Urothelium cell line (cell line): ENCODE measurements around the gene DPEP3.

Experiments
- DNase-seq: peaks from one replicate; pipeline ENCODE4 v3.0.0; 2011; ENCODE audit warnings: low spot score, mixed read lengths
- FAIRE-seq: peaks from 2 replicates; lab custom pipeline; 2011; peaks lifted over from hg19 to GRCh38; lab: Jason Lieb, UNC

DPEP3 gene

GRCh38 chr16:67933805-67934204, 46.5 kb downstream of the DPEP3 start:
- DNase-seq: no peak
- FAIRE-seq: no peak

DNA sequence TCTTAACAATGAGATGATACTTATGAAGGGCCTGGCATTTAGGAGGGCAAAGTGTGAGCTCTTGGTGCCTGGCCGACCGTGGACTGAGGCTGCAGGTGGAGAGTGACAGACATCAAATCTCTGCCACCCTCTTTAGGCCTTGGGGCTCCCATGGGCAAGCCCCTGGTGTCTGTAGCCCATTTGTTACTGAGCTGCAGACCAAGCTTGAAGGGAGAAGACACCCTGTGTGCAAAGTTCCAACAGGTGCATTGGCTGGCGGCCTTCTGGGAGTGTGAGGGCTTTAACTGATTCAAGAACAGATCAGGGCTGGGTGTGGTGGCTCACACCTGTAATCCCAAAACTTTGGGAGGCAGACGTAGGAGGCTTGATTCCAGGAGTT, 47.8 kb downstream of the DPEP3 start:
- FAIRE-seq (no peak), DNase-seq (no peak)

DNA sequence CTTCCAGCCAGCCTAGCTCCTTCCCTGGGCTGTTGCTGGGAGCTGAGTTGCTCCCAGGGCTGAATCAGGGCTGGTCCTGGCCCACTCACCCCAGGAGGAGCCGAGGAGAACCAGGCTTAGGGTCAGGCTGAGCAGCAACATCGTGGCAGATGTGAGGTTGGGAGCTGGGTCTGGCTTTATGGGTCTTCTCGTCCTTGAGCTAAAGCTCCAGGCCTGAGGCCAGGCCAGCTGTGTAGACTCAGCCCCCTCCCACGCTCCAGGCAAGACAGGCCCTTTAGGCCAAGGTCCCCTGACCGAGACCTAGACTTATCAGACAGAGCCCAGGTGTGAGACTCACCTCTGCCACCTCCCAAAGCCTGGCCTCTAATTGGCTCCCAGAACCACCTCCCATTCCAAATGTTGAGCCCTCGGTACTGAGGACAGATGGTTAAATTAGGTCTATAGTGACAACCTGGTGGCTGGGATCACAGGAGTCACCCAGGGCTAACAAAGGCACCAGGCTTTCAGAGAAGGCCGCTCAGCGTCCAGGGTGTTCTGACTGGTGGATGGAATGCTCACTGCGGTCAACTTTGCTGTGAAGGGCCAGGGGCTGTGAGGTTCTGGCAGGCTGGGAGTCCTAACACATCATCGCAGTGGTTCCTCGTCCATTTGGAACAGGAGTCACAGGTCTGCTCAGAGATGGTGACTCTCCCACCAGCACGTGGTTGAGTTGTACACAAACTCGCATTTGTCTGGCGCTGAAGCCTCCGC, 48.4 kb downstream of the DPEP3 start, which contains the start of gene CTRL:
Gene CTRL, minus strand, starts transcription at position 151 of the 750 bp plus-strand sequence. Its CDS starts 10 bp downstream, at position 141.
- DNase-seq: no peak
- no peak for FAIRE-seq

DNA sequence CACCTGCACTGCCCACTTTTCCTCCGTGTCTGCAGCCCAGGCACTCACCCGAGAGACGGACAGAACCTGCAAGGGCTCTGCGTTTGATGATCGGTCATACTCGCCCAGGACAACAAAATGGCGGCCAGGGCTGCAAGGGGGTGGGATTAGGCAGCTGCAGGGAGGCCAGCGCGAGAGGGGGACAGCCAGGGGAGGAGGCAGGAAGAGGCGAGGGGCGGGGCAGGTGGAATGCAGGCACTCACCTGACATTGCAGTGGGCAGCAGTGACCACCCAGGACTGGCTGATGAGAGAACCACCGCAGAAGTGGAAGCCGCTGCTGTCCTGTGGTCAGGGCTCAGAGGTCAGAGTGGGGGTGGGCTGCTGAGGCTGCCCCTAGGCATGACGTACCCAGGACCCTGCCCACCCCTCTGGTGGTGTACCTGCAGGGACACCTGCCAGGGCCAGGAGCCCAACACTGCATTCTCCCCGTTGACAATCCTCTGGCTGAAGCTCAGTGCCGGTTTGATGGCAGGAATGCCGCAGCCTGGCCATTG, 49.6 kb downstream of the DPEP3 start:
- DNase-seq: no peak
- no peak for FAIRE-seq

DNA sequence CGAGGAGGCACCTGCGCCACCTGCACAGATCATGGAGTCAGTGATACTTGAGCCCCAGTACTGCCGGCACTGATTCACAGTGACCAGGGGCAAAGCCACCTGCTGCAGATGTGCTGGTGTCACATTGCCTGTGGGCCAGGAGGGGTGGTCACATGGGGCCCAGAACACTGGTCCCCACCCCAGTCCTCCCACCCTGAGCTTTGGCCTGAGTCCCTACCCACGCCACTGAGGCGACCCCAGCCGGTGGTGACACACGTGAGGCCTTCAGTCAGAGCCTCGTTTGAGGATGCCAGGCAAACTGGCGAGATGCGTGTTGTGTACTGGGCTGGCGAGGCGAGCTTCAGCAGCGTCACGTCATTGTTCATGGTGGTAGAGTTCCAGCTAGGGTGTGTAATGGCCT, 50.1 kb downstream of the DPEP3 start:
- FAIRE-seq: no peak
- DNase-seq: no peak

DNA sequence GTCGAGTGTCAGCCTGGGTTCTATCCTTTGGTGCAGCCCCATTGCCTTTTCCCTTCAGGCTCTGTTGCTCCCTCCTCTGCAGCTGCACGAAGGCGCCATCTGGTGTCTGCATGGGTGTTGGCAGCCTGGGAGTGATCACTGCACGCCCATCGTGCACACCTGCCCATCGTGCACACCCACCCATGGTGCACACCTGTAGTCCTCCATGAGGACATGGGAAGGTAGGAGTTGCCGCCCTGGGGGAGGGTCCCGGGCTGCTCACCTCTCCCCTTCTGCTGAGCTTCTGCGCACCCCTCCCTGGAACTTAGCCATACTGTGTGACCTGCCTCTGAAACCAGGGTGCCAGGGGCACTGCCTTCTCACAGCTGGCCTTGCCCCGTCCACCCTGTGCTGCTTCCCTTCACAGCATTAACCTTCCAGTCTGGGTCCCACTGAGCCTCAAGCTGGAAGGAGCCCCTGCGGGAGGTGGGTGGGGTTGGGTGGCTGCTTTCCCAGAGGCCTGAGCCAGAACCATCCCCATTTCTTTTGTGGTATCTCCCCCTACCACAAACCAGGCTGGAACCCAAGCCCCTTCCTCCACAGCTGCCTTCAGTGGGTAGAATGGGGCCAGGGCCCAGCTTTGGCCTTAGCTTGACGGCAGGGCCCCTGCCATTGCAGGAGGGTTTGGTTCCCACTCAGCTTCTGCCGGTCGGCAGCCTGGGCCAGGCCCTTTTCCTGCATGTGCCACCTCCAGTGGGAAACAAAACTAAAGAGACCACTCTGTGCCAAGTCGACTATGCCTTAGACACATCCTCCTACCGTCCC, 51.5 kb downstream of the DPEP3 start:
- peak; percentile 81 for DNase-seq
- peak; percentile 79 for FAIRE-seq

GRCh38 chr16:67928147-67928546, 52.2 kb downstream of the DPEP3 start:
- no peak for DNase-seq
- FAIRE-seq: no peak

DNA sequence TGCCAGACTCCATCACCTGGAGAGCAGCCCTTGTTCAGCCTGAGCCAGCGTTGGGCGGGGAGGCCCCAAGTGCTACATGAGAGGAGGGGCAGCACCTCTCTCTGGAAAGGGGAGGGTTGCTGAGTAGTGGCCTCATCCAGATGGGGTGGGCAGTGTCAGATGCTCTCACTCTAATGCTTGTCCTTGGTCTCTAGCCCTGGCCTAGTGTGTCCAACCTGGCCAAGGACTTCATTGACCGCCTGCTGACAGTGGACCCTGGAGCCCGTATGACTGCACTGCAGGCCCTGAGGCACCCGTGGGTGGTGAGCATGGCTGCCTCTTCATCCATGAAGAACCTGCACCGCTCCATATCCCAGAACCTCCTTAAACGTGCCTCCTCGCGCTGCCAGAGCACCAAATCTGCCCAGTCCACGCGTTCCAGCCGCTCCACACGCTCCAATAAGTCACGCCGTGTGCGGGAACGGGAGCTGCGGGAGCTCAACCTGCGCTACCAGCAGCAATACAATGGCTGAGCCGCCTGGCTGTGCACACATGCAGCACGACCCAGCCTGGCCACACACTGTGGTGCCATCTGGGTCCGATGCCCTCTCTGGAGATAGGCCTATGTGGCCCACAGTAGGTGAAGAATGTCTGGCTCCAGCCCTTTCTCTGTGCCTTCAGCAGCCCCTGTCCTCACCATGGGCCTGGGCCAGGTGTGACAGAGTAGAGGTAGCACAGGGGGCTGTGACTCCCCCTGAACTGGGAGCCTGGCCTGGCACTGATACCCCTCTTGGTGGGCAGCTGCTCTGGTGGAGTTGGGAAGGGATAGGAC, 53.0 kb downstream of the DPEP3 start:
- no peak for FAIRE-seq

DNA sequence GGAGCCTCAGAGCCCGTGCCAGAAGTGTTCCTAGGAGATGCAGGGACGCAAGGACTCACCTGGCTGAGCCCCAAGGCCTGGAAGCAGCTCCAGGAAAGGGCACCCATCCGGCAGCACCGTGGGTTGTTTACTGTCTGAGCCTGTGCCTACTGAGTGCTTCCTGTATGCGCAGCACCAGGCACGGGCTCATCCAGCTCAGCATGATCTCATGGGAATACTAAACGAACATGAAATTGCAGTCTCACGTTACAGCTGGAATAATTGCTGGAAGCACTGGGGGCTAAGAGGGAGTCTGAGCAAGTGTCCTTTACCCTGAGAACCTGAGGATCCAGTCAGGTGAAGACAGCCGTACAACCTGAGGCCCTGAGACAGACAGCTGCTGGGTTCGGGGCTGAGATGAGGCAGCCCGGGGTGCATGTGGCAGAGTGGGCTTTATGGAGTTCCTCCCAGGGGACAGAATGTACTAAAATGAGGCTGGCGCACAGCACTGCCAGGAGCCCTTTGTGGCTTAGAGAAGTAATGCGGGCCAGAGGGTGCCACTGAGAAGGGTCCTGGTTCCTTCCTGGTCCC, 54.0 kb downstream of the DPEP3 start:
- FAIRE-seq: no peak
- DNase-seq: no peak

More for the DNA sequence above, 53.0 kb downstream of the DPEP3 start:
- no peak for DNase-seq
